ENCODE measurements around the gene SIGLECL1.

SIGLECL1 gene

GRCh38 chr19:51316688-51317087, 65.8 kb downstream of the SIGLECL1 start:
- Histone ChIP-seq H3K36me3 (ENCODE audit: control insufficient read depth, low read length) (no peaks in the 10 kb centered on the region), H3K27ac (ENCODE audit: low read depth, low read length) (no peak overlapping the region), H3K27me3 (ENCODE audit: control insufficient read depth, low read length) (no peaks in the 10 kb centered on the region), H3K4me2 (ENCODE audit: low read length) (no peak overlapping the region), H4K20me1 (ENCODE audit: control insufficient read depth, insufficient read depth, low read depth, low read length) (no peaks in the 10 kb centered on the region), H3K9me3 (ENCODE audit: control insufficient read depth, insufficient read depth, low read length) (no peaks in the 10 kb centered on the region), H3F3A (ENCODE audit: control insufficient read depth, insufficient read depth) (no peaks in the 10 kb centered on the region), H3K4me1 (ENCODE audit: control insufficient read depth, low read length) (no peaks in the 10 kb centered on the region), H3K79me2 (ENCODE audit: control insufficient read depth, low read length) (no peaks in the 10 kb centered on the region), H3K4me3 (ENCODE audit: low read length) (no peak overlapping the region), H3K9me2 (replicated peaks; ENCODE audit: control insufficient read depth, low read length) (no peaks in the 10 kb centered on the region)
- no peak for TF ChIP-seq CTCF (IDR thresholded peaks at IDR 0.05; ENCODE audit: low read depth, low read length, poor library complexity, severe bottlenecking)
- TF ChIP-seq EZH2phosphoT487 (IDR thresholded peaks at IDR 0.05; ENCODE audit: borderline replicate concordance, low read length), result no peak

DNA sequence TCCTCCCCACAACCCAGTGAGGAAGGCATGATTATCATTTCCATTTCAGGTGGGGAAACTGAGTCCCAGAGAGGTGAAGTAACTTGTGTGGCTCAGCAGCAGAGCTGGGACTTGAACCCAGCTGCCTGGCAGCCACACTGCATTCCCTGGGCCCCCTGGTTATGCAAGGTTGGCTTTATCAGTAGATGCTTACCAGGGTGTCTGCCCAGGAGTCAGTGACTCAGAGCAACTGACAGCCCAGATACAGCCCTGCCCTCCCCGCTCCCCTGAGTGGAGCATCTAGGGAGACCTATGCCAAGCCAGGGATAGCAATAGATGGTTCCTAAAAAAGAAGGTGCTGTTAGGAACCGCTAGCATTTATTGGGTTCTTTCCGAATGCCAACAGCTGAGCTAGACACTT, 66.5 kb downstream of the SIGLECL1 start:
- Histone ChIP-seq H3K4me2 (ENCODE audit: low read length) (no peak overlapping the region), H3K4me3 (ENCODE audit: low read length) (no peak overlapping the region), H3K79me2 (ENCODE audit: control insufficient read depth, low read length) (no peaks in the 10 kb centered on the region)

DNA sequence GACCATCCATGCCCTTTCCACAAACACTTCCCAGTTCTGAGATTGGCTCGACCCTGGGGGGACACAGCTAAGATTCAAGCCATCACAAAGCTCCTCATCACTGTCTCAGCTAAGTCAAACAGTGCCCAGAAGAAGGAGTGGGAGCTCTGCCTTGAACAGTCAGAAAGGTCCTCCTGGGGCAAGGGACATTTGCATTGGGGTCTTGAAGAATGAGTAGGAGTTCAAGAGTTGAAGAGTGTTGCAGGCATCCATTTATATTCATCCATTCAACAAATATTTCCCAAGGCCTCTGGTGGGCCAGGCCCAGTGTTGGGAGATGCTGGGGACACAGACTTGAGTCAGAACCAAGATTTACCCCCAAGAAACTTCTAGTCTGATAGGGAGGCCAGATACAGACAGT, 67.1 kb downstream of the SIGLECL1 start:
- no peaks in the 10 kb centered on the region for H3K9me2 ChIP-seq (replicated peaks; ENCODE audit: control insufficient read depth, low read length)
- no peak overlapping the region for H3K27ac ChIP-seq (ENCODE audit: low read depth, low read length)
- H3K4me3 ChIP-seq (ENCODE audit: low read length), result no peak overlapping the region
- TF ChIP-seq EZH2phosphoT487 (IDR thresholded peaks at IDR 0.05; ENCODE audit: borderline replicate concordance, low read length), result no peak
- TF ChIP-seq CTCF (IDR thresholded peaks at IDR 0.05; ENCODE audit: low read depth, low read length, poor library complexity, severe bottlenecking), result no peak
- no peak overlapping the region for H3K4me2 ChIP-seq (ENCODE audit: low read length)
- H3K27me3 ChIP-seq (ENCODE audit: control insufficient read depth, low read length), result no peaks in the 10 kb centered on the region
- H3K79me2 ChIP-seq (ENCODE audit: control insufficient read depth, low read length), result no peaks in the 10 kb centered on the region
- H3K4me1 ChIP-seq (ENCODE audit: control insufficient read depth, low read length), result no peaks in the 10 kb centered on the region
- H3K36me3 ChIP-seq (ENCODE audit: control insufficient read depth, low read length), result no peaks in the 10 kb centered on the region
- H3K9me3 ChIP-seq (ENCODE audit: control insufficient read depth, insufficient read depth, low read length), result no peaks in the 10 kb centered on the region
- no peaks in the 10 kb centered on the region for H3F3A ChIP-seq (ENCODE audit: control insufficient read depth, insufficient read depth)
- no peaks in the 10 kb centered on the region for H4K20me1 ChIP-seq (ENCODE audit: control insufficient read depth, insufficient read depth, low read depth, low read length)

More for the DNA sequence above, 66.5 kb downstream of the SIGLECL1 start:
- Histone ChIP-seq H3K27me3 (ENCODE audit: control insufficient read depth, low read length) (no peaks in the 10 kb centered on the region), H3K4me1 (ENCODE audit: control insufficient read depth, low read length) (no peaks in the 10 kb centered on the region), H3K9me3 (ENCODE audit: control insufficient read depth, insufficient read depth, low read length) (no peaks in the 10 kb centered on the region), H3K36me3 (ENCODE audit: control insufficient read depth, low read length) (no peaks in the 10 kb centered on the region), H3K27ac (ENCODE audit: low read depth, low read length) (no peak overlapping the region), H3K9me2 (replicated peaks; ENCODE audit: control insufficient read depth, low read length) (no peaks in the 10 kb centered on the region), H4K20me1 (ENCODE audit: control insufficient read depth, insufficient read depth, low read depth, low read length) (no peaks in the 10 kb centered on the region), H3F3A (ENCODE audit: control insufficient read depth, insufficient read depth) (no peaks in the 10 kb centered on the region)
- TF ChIP-seq EZH2phosphoT487 (IDR thresholded peaks at IDR 0.05; ENCODE audit: borderline replicate concordance, low read length), result no peak
- TF ChIP-seq CTCF (IDR thresholded peaks at IDR 0.05; ENCODE audit: low read depth, low read length, poor library complexity, severe bottlenecking), result no peak

Measured in DOHH2 (cell line).